IMR-90 (cell line): Measurements from ENCODE around the gene APPBP2. TPM values are rescaled to one million over a fixed set of nuclear protein-coding genes. Genes with fewer than 3 reads are reported as not detected.

ENCODE experiments used
- ATAC-seq: fragments of 200-7000 bp; cut with Tn5 transposase; 2 replicates; pipeline ENCODE4 v1.9.1; 2020; ENCODE audit warnings: low read depth, mild to moderate bottlenecking, moderate library complexity
- BruUV-seq: library from RNA; stranded (reverse); fragments of 400-500 nt; replicated peaks from 2 replicates; lab custom pipeline; 2021; lab: Mats Ljungman, UMichigan
- CTCF ChIA-PET: fragments of 300-600 bp; formaldehyde crosslinking; extraction: SDS; loops from one replicate; lab custom pipeline; 2021; ENCODE audit warnings: antibody characterized with exemption; lab: Yijun Ruan, JAX
- POLR2A ChIA-PET: fragments of 300-600 bp; sonication (Branson Sonifier 250); formaldehyde crosslinking; loops from one replicate; lab custom pipeline; 2022; ENCODE audit warnings: antibody characterized with exemption; ENCODE audit not compliant: unreplicated experiment; lab: Charles Lee
- DNase-seq: peaks from one replicate; pipeline ENCODE4 v3.0.0; 2013
- H2AFZ ChIP-seq: replicated peaks from 2 replicates; pipeline ENCODE3; 2013; ENCODE audit warnings: low read length, mild to moderate bottlenecking; ENCODE audit not compliant: poor library complexity
- H2AK5ac ChIP-seq: 2 replicates; pipeline ENCODE4 v1.6.1; 2013; ENCODE audit warnings: low read depth, low read length, inconsistent platforms
- H2AK9ac ChIP-seq: replicated peaks from 2 replicates; pipeline ENCODE3; 2013; ENCODE audit warnings: mild to moderate bottlenecking, low read depth, low read length, moderate library complexity; ENCODE audit not compliant: poor library complexity
- H2BK120ac ChIP-seq: 2 replicates; pipeline ENCODE4 v1.6.1; 2013; ENCODE audit warnings: low read depth, low read length, inconsistent platforms
- H2BK15ac ChIP-seq: 3 replicates; pipeline ENCODE4 v1.6.1; 2013; ENCODE audit warnings: low read depth, low read length, inconsistent platforms
- H2BK20ac ChIP-seq: 2 replicates; pipeline ENCODE4 v1.6.1; 2013; ENCODE audit warnings: low read depth, mild to moderate bottlenecking, inconsistent platforms, low read length, moderate library complexity
- H2BK5ac ChIP-seq: 2 replicates; pipeline ENCODE4 v1.6.1; 2013; ENCODE audit warnings: mild to moderate bottlenecking, low read depth, low read length, inconsistent platforms; ENCODE audit not compliant: poor library complexity, severe bottlenecking
- H3K14ac ChIP-seq: replicated peaks from 2 replicates; pipeline ENCODE4 v1.6.1; 2013; ENCODE audit warnings: low read depth, low read length, inconsistent platforms
- H3K18ac ChIP-seq: 2 replicates; pipeline ENCODE4 v1.6.1; 2013; ENCODE audit warnings: low read depth, low read length, control low read depth
- H3K23ac ChIP-seq: 2 replicates; pipeline ENCODE4 v1.6.1; 2013; ENCODE audit warnings: low read depth, low read length, inconsistent platforms
- H3K27ac ChIP-seq: 2 replicates; pipeline ENCODE4 v1.5.1; 2013; ENCODE audit warnings: mild to moderate bottlenecking, control low read depth, low read length; ENCODE audit not compliant: insufficient read depth
- H3K27me3 ChIP-seq: 2 replicates; pipeline ENCODE4 v1.6.1; 2013; ENCODE audit warnings: low read length; ENCODE audit not compliant: control insufficient read depth, insufficient read depth
- H3K36me3 ChIP-seq: 2 replicates; pipeline ENCODE4 v1.6.1; 2013; ENCODE audit warnings: low read length, mixed read lengths; ENCODE audit not compliant: control insufficient read depth, insufficient read depth
- H3K4ac ChIP-seq: 2 replicates; pipeline ENCODE4 v1.6.1; 2013; ENCODE audit warnings: low read depth, low read length, inconsistent platforms
- H3K4me1 ChIP-seq: 2 replicates; pipeline ENCODE4 v1.6.1; 2013; ENCODE audit warnings: low read length, mixed read lengths; ENCODE audit not compliant: control insufficient read depth, insufficient read depth
- H3K4me2 ChIP-seq: 2 replicates; pipeline ENCODE4 v1.6.1; 2013; ENCODE audit warnings: low read depth, mild to moderate bottlenecking, control low read depth, low read length, moderate library complexity
- H3K4me3 ChIP-seq: 2 replicates; pipeline ENCODE4 v1.5.1; 2013; ENCODE audit warnings: low read depth, mild to moderate bottlenecking, control low read depth, low read length, moderate library complexity; ENCODE audit not compliant: insufficient read depth
- H3K56ac ChIP-seq: 2 replicates; pipeline ENCODE4 v1.6.1; 2013; ENCODE audit warnings: low read length, inconsistent platforms; ENCODE audit not compliant: insufficient read depth; ENCODE audit errors: extremely low read depth
- H3K79me1 ChIP-seq, 2 experiments: 2 replicates each; pipeline ENCODE4 v1.6.1; 2013; ENCODE audit warnings: low read length in 2 of 2, inconsistent platforms in 1 of 2, low read depth in 1 of 2
- H3K9ac ChIP-seq: 2 replicates; pipeline ENCODE4 v1.6.1; 2013; ENCODE audit warnings: low read depth, low read length, control low read depth
- H3K9me1 ChIP-seq: 2 replicates; pipeline ENCODE4 v1.6.1; 2013; ENCODE audit warnings: low read length, inconsistent platforms; ENCODE audit not compliant: insufficient read depth
- H3K9me3 ChIP-seq: 2 replicates; pipeline ENCODE4 v1.6.1; 2013; ENCODE audit warnings: low read length; ENCODE audit not compliant: control insufficient read depth, insufficient read depth
- H4K20me1 ChIP-seq: 2 replicates; pipeline ENCODE4 v1.6.1; 2013; ENCODE audit warnings: low read length, inconsistent platforms; ENCODE audit not compliant: insufficient read depth
- H4K5ac ChIP-seq: 2 replicates; pipeline ENCODE4 v1.6.1; 2013; ENCODE audit warnings: mild to moderate bottlenecking, low read depth, low read length, control low read depth
- H4K8ac ChIP-seq, 2 experiments: 2 replicates each; pipeline ENCODE4 v1.6.1; 2013; ENCODE audit warnings: low read depth in 2 of 2, low read length in 2 of 2, control low read depth in 1 of 2, inconsistent platforms in 1 of 2
- H4K91ac ChIP-seq: 2 replicates; pipeline ENCODE4 v1.6.1; 2013; ENCODE audit warnings: low read depth, low read length, inconsistent platforms; ENCODE audit not compliant: insufficient read depth
- BHLHE40 ChIP-seq: fragments of 150-350 bp; IDR thresholded peaks from 2 replicates; pipeline ENCODE4 v1.6.1; 2016; ENCODE audit warnings: mild to moderate bottlenecking, low read depth, low read length
- CEBPB ChIP-seq: IDR thresholded peaks from 2 replicates; pipeline ENCODE4 v1.6.1; 2012; ENCODE audit warnings: low read depth, low read length, improper control_type of control experiment
- CHD1 ChIP-seq: IDR thresholded peaks from 2 replicates; pipeline ENCODE4 v1.6.1; 2012; ENCODE audit warnings: low read depth, low read length, improper control_type of control experiment
- FOS ChIP-seq: fragments of 150-350 bp; IDR thresholded peaks from 2 replicates; pipeline ENCODE4 v1.6.1; 2016; ENCODE audit warnings: low read depth, low read length
- MAFK ChIP-seq: IDR thresholded peaks from 2 replicates; pipeline ENCODE4 v1.6.1; 2012; ENCODE audit warnings: low read depth, low read length, improper control_type of control experiment
- MAZ ChIP-seq: IDR thresholded peaks from 2 replicates; pipeline ENCODE4 v1.6.1; 2012; ENCODE audit warnings: low read depth, mild to moderate bottlenecking, low read length, improper control_type of control experiment, moderate library complexity, borderline replicate concordance
- MXI1 ChIP-seq: IDR thresholded peaks from 2 replicates; pipeline ENCODE4 v1.6.1; 2012; ENCODE audit warnings: low read depth, mild to moderate bottlenecking, low read length, moderate library complexity, borderline replicate concordance
- NFE2L2 ChIP-seq: fragments of 150-350 bp; IDR thresholded peaks from 2 replicates; pipeline ENCODE4 v1.6.1; 2016; ENCODE audit warnings: low read depth, mild to moderate bottlenecking, low read length
- POLR2A ChIP-seq: IDR thresholded peaks from 2 replicates; pipeline ENCODE4 v1.6.1; 2012; ENCODE audit warnings: mild to moderate bottlenecking, low read depth, low read length
- RAD21 ChIP-seq: IDR thresholded peaks from 2 replicates; pipeline ENCODE4 v1.6.1; 2012; ENCODE audit warnings: low read length, improper control_type of control experiment
- RCOR1 ChIP-seq: IDR thresholded peaks from 2 replicates; pipeline ENCODE4 v1.6.1; 2012; ENCODE audit warnings: mild to moderate bottlenecking, low read length, improper control_type of control experiment; ENCODE audit not compliant: insufficient replicate concordance
- RFX5 ChIP-seq: IDR thresholded peaks from 2 replicates; pipeline ENCODE4 v1.8.0; 2012; ENCODE audit warnings: low read depth, mild to moderate bottlenecking, low read length, moderate library complexity
- SMC3 ChIP-seq: fragments of 150-350 bp; IDR thresholded peaks from 2 replicates; pipeline ENCODE4 v1.6.1; 2016; ENCODE audit warnings: low read depth, mild to moderate bottlenecking, antibody characterized with exemption, low read length, moderate library complexity
- WGBS, 2 experiments: methylation state at CpG; one replicate each; pipeline versions ENCODE4 v1.1.5 to v1.1.7; 2013; ENCODE audit warnings: missing lambda C conversion rate in 2 of 2; ENCODE audit not compliant: insufficient read length in 1 of 2; ENCODE audit errors: extremely low coverage in 2 of 2; 5-methylcytosine and 5-hydroxymethylcytosine counted together
- dilution Hi-C: fragments of 300-500 bp; cut with HindIII; formaldehyde crosslinking; loops from one replicate; pipeline ENCODE4 v1.14.3; 2018; ENCODE audit warnings: low sequenced_read_pairs; ENCODE audit not compliant: unreplicated experiment
- in situ Hi-C: fragments of 300-500 bp; cut with MboI; formaldehyde crosslinking; loops from 3 replicates; pipeline ENCODE4 v1.14.3; 2019; ENCODE audit warnings: low sequenced_read_pairs, inconsistent platforms, mixed read lengths
- intact Hi-C: fragments of 100-400 bp; cut with micrococcal nuclease; formaldehyde crosslinking; loops from 2 replicates; pipeline ENCODE4 v1.10.0; 2022
- polyA plus RNA-seq, 3 experiments: library from polyadenylated mRNA; depleted of rRNA; stranded (reverse); fragments of >200 nt; gene quantifications; 2 replicates each; pipeline ENCODE4 v1.2.3, GENCODE V29; 2012; ENCODE audit warnings: low replicate concordance in 1 of 3
- total RNA-seq: library from RNA; depleted of rRNA; stranded (reverse); fragments of >200 nt; gene quantifications from 2 replicates; pipeline ENCODE4 v1.2.3, GENCODE V29; 2012
- TF ChIP-seq, protein P1 (sequence below): fragments of 150-350 bp; IDR thresholded peaks from 2 replicates; pipeline ENCODE4 v1.6.1; 2017; ENCODE audit warnings: mild to moderate bottlenecking, antibody characterized with exemption, low read length, low read depth
- TF ChIP-seq, protein P2 (sequence below): fragments of 150-350 bp; IDR thresholded peaks from 2 replicates; pipeline ENCODE4 v1.6.1; 2016; ENCODE audit warnings: low read depth, mild to moderate bottlenecking, low read length, moderate library complexity, borderline replicate concordance
- TF ChIP-seq, protein P3 (sequence below): conservative IDR thresholded peaks from 2 replicates; pipeline ENCODE4 v1.5.1; 2012; ENCODE audit warnings: mild to moderate bottlenecking, low read depth, low read length, improper control_type of control experiment

The APPBP2 gene
- total and polyA plus RNA-seq, 2 of the 4 experiments (the other 2 are of a cell fraction) = 12.3 to 93.9 TPM

DNA sequence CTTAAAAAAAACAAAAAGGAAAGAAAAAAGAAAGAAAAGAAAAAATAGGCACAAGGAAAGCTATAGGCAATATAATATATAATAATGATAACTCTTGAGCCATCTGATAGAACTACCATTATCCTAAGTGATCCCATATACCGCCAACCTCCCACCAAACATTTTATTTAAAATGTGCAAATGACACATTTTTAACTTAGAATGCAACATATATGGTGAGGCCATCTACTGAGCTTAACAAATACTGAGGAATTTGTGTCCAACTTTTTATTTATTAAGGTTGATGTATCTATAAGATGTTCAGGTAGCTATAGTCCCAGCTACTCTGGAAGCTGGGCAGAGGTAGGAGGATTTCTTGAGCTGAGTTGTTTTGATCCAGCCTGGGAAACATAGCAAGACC is 14.4 kb upstream of the APPBP2 start:
- no peak overlapping the region for H3K14ac ChIP-seq
- no peak overlapping the region for H3K56ac ChIP-seq
- H3K4me2 ChIP-seq = no peak overlapping the region
- no peak overlapping the region for H2AFZ ChIP-seq
- no peaks in the 10 kb centered on the region for H3K27me3 ChIP-seq
- TF ChIP-seq POLR2A (no peak), FOS (no peak), BHLHE40 (no peak), RAD21 (no peak), MXI1 (no peak), RFX5 (no peak), CHD1 (no peak), CEBPB (no peak), SMC3 (no peak), MAFK (no peak), MAZ (no peak), NFE2L2 (no peak), RCOR1 (no peak)
- TF ChIP-seq, protein P1, sequence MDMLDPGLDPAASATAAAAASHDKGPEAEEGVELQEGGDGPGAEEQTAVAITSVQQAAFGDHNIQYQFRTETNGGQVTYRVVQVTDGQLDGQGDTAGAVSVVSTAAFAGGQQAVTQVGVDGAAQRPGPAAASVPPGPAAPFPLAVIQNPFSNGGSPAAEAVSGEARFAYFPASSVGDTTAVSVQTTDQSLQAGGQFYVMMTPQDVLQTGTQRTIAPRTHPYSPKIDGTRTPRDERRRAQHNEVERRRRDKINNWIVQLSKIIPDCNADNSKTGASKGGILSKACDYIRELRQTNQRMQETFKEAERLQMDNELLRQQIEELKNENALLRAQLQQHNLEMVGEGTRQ = no peak
- TF ChIP-seq, protein P2, sequence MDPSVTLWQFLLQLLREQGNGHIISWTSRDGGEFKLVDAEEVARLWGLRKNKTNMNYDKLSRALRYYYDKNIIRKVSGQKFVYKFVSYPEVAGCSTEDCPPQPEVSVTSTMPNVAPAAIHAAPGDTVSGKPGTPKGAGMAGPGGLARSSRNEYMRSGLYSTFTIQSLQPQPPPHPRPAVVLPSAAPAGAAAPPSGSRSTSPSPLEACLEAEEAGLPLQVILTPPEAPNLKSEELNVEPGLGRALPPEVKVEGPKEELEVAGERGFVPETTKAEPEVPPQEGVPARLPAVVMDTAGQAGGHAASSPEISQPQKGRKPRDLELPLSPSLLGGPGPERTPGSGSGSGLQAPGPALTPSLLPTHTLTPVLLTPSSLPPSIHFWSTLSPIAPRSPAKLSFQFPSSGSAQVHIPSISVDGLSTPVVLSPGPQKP = no peak
- TF ChIP-seq, protein P3, sequence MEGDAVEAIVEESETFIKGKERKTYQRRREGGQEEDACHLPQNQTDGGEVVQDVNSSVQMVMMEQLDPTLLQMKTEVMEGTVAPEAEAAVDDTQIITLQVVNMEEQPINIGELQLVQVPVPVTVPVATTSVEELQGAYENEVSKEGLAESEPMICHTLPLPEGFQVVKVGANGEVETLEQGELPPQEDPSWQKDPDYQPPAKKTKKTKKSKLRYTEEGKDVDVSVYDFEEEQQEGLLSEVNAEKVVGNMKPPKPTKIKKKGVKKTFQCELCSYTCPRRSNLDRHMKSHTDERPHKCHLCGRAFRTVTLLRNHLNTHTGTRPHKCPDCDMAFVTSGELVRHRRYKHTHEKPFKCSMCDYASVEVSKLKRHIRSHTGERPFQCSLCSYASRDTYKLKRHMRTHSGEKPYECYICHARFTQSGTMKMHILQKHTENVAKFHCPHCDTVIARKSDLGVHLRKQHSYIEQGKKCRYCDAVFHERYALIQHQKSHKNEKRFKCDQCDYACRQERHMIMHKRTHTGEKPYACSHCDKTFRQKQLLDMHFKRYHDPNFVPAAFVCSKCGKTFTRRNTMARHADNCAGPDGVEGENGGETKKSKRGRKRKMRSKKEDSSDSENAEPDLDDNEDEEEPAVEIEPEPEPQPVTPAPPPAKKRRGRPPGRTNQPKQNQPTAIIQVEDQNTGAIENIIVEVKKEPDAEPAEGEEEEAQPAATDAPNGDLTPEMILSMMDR = no peak
- dilution Hi-C loops (no loop called here), intact Hi-C loops (no loop called here), in situ Hi-C loops (no loop called here)
- no peak overlapping the region for H2BK120ac ChIP-seq
- no peak overlapping the region for H2BK20ac ChIP-seq
- no TSS peak for BruUV-seq
- no peak overlapping the region for H2BK15ac ChIP-seq
- no peaks in the 10 kb centered on the region for H3K36me3 ChIP-seq
- CTCF ChIA-PET = interaction anchor here (0.6 kb wide), 1 partner anchor 93 kb away, joined by 3 read pairs; no protein-coding TSS in a partner anchor
- DNase-seq (no peak), ATAC-seq (no peak)
- peaks cover 6% of the 10 kb centered on the region for H3K4me1 ChIP-seq
- H3K79me1 ChIP-seq = no peaks in the 10 kb centered on the region; a peak in 1 of 4 replicates
- H3K9ac ChIP-seq = no peak overlapping the region
- H4K8ac ChIP-seq = no peak overlapping the region
- H4K91ac ChIP-seq = no peak overlapping the region
- H3K23ac ChIP-seq = no peak overlapping the region
- POLR2A ChIA-PET = no interaction called here
- no peak overlapping the region for H2AK9ac ChIP-seq
- no peak overlapping the region for H3K27ac ChIP-seq
- no peak overlapping the region for H2BK5ac ChIP-seq
- H4K5ac ChIP-seq = no peak overlapping the region
- H3K18ac ChIP-seq = no peak overlapping the region
- no CpG with 5 or more reads among the region's 1 CpG for WGBS, 2 experiments
- no peak overlapping the region for H3K4ac ChIP-seq
- H3K4me3 ChIP-seq = no peak overlapping the region
- H3K9me1 ChIP-seq = peaks cover 3% of the 10 kb centered on the region; the same call in 1 of the 2 replicates
- peaks cover 6% of the 10 kb centered on the region; the same call in 1 of the 2 replicates for H4K20me1 ChIP-seq
- H2AK5ac ChIP-seq = no peak overlapping the region
- no peaks in the 10 kb centered on the region for H3K9me3 ChIP-seq
